SK-N-SH (cell line): Measurements from ENCODE around the gene RASA1. TPM values are rescaled to one million over a fixed set of nuclear protein-coding genes. Genes with fewer than 3 reads are reported as not detected.

Experiments
- CTCF ChIA-PET: fragments of 300-600, 350-600 bp; formaldehyde crosslinking; extraction: SDS; loops from one replicate; lab custom pipeline; 2021; lab: Yijun Ruan, JAX
- POLR2A ChIA-PET: fragments of 350-600 bp; sonication (Branson Sonifier 250); formaldehyde crosslinking; extraction: SDS; loops from one replicate; lab custom pipeline; 2020; ENCODE audit warnings: antibody characterized with exemption, inconsistent platforms; lab: Yijun Ruan, JAX
- DNase-seq: peaks from one replicate; pipeline ENCODE4 v3.0.0; 2012
- H2AFZ ChIP-seq: fragments of 200-600 bp; sonication (generic); 2 replicates; pipeline ENCODE4 v1.8.1; 2016; ENCODE audit warnings: antibody characterized with exemption, mild to moderate bottlenecking, low read depth
- H3F3A ChIP-seq: fragments of 200-600 bp; sonication (generic); replicated peaks from 2 replicates; pipeline ENCODE3; 2016; ENCODE audit warnings: antibody characterized with exemption, mild to moderate bottlenecking; ENCODE audit not compliant: insufficient read depth
- H3K27ac ChIP-seq, 2 experiments: fragments of 200-500 bp in 1 of 2; fragments of 200-600 bp in 1 of 2; sonication (Bioruptor generic) in 1 of 2; sonication (generic), shearing (Covaris generic) in 1 of 2; 2 replicates each; pipeline versions ENCODE4 v1.5.1 to v1.6.1; 2014 to 2016; ENCODE audit warnings: low read depth in 2 of 2, inconsistent platforms in 1 of 2, low read length in 1 of 2, mild to moderate bottlenecking in 1 of 2, mixed read lengths in 1 of 2
- H3K27me3 ChIP-seq: fragments of 200-600 bp; sonication (generic), shearing (Covaris generic); 2 replicates; pipeline ENCODE4 v1.6.1; 2016; ENCODE audit warnings: mixed run types; ENCODE audit not compliant: insufficient read depth
- H3K36me3 ChIP-seq, 2 experiments: fragments of 200-500 bp in 1 of 2; fragments of 200-600 bp in 1 of 2; sonication (Bioruptor generic) in 1 of 2; sonication (generic) in 1 of 2; replicated peaks in 1 of 2; 2 replicates each; pipeline versions ENCODE3 to v1.5.1; 2014 to 2016; ENCODE audit warnings: low read length in 1 of 2, mild to moderate bottlenecking in 1 of 2; ENCODE audit not compliant: insufficient read depth in 2 of 2, control insufficient read depth in 1 of 2
- H3K4me1 ChIP-seq, 2 experiments: fragments of 200-500 bp in 1 of 2; fragments of 200-600 bp in 1 of 2; sonication (Bioruptor generic) in 1 of 2; sonication (generic), shearing (Covaris generic) in 1 of 2; 2 replicates each; pipeline versions ENCODE4 v1.5.1 to v1.6.1; 2014 to 2016; ENCODE audit warnings: low read depth in 1 of 2, low read length in 1 of 2, mixed run types in 1 of 2; ENCODE audit not compliant: insufficient read depth in 2 of 2, control insufficient read depth in 1 of 2
- H3K4me2 ChIP-seq: fragments of 200-600 bp; sonication (generic), shearing (Covaris generic); 2 replicates; pipeline ENCODE4 v1.6.1; 2017; ENCODE audit warnings: mixed run types
- H3K4me3 ChIP-seq, 2 experiments: fragments of 200-500 bp in 1 of 2; fragments of 200-600 bp in 1 of 2; sonication (Bioruptor generic) in 1 of 2; sonication (generic), shearing (Covaris generic) in 1 of 2; 2 replicates each; pipeline versions ENCODE4 v1.5.1 to v1.8.1; 2014 to 2016; ENCODE audit warnings: low read depth in 2 of 2, inconsistent platforms in 1 of 2, low read length in 1 of 2, mild to moderate bottlenecking in 1 of 2, mixed read lengths in 1 of 2, moderate library complexity in 1 of 2
- H3K79me2 ChIP-seq: fragments of 200-600 bp; sonication (generic); 2 replicates; pipeline ENCODE4 v1.8.1; 2017; ENCODE audit warnings: mild to moderate bottlenecking; ENCODE audit not compliant: insufficient read depth
- H3K9ac ChIP-seq: fragments of 200-600 bp; sonication (generic); 2 replicates; pipeline ENCODE4 v1.6.1; 2017; ENCODE audit warnings: mixed run types
- H3K9me2 ChIP-seq: fragments of 200-600 bp; sonication (generic); 2 replicates; pipeline ENCODE4 v1.6.1; 2017; ENCODE audit warnings: mixed run types
- H3K9me3 ChIP-seq: fragments of 200-600 bp; sonication (generic); 2 replicates; pipeline ENCODE4 v1.6.1; 2017; ENCODE audit warnings: mixed run types, mild to moderate bottlenecking, moderate library complexity
- H4K20me1 ChIP-seq: fragments of 200-600 bp; sonication (generic); 2 replicates; pipeline ENCODE4 v1.6.1; 2017; ENCODE audit warnings: mild to moderate bottlenecking, mixed run types; ENCODE audit not compliant: insufficient read depth
- CHD2 ChIP-seq: fragments of 150-350 bp; IDR thresholded peaks from 2 replicates; pipeline ENCODE4 v1.6.1; 2018; ENCODE audit warnings: low read length; ENCODE audit not compliant: partially characterized antibody
- ELF1 ChIP-seq: IDR thresholded peaks from 2 replicates; pipeline ENCODE4 v1.4.0; 2012
- EP300 ChIP-seq, 2 experiments: IDR thresholded peaks; 2 replicates each; pipeline versions ENCODE4 v1.4.0 to v1.6.1; 2012; ENCODE audit warnings: borderline replicate concordance in 1 of 2, low read depth in 1 of 2, low read length in 1 of 2
- EZH2phosphoT487 ChIP-seq: fragments of 200-600 bp; sonication (generic); IDR thresholded peaks from 2 replicates; pipeline ENCODE4 v1.6.1; 2017; ENCODE audit warnings: low read depth, mixed run types, mild to moderate bottlenecking, antibody characterized with exemption, moderate library complexity, borderline replicate concordance
- FOSL2 ChIP-seq: IDR thresholded peaks from 2 replicates; pipeline ENCODE4 v1.4.0; 2012; ENCODE audit warnings: low read depth, mild to moderate bottlenecking, moderate library complexity, borderline replicate concordance
- FOXJ3 ChIP-seq: sonication (generic); formaldehyde crosslinking; IDR thresholded peaks from 2 replicates; pipeline ENCODE4 v1.5.1; 2020; ENCODE audit warnings: mild to moderate bottlenecking, missing genetic modification reagents
- FOXM1 ChIP-seq: IDR thresholded peaks from 2 replicates; pipeline ENCODE4 v1.4.0; 2012; ENCODE audit warnings: low read depth, mild to moderate bottlenecking
- GATA2 ChIP-seq: sonication (generic); formaldehyde crosslinking; IDR thresholded peaks from 2 replicates; pipeline ENCODE4 v1.5.0; 2020; ENCODE audit warnings: mild to moderate bottlenecking, missing genetic modification reagents
- IRF3 ChIP-seq: fragments of 150-350 bp; IDR thresholded peaks from 2 replicates; pipeline ENCODE4 v1.6.1; 2016; ENCODE audit warnings: mild to moderate bottlenecking, low read depth, low read length
- JUND ChIP-seq: IDR thresholded peaks from 2 replicates; pipeline ENCODE4 v1.4.0; 2012
- MAX ChIP-seq: IDR thresholded peaks from 2 replicates; pipeline ENCODE4 v1.4.0; 2012; ENCODE audit warnings: low read depth
- MXI1 ChIP-seq: IDR thresholded peaks from 2 replicates; pipeline ENCODE4 v1.6.1; 2012; ENCODE audit warnings: mild to moderate bottlenecking, low read depth, low read length, improper control_type of control experiment
- POLR2AphosphoS5 ChIP-seq: IDR thresholded peaks from 2 replicates; pipeline ENCODE4 v1.6.1; 2012; ENCODE audit warnings: low read depth, low read length
- RAD21 ChIP-seq: IDR thresholded peaks from 2 replicates; pipeline ENCODE4 v1.6.1; 2012; ENCODE audit warnings: mild to moderate bottlenecking, low read length
- RCOR1 ChIP-seq: fragments of 150-350 bp; IDR thresholded peaks from 2 replicates; pipeline ENCODE4 v1.6.1; 2017; ENCODE audit warnings: antibody characterized with exemption, low read length
- RFX5 ChIP-seq: IDR thresholded peaks from 2 replicates; pipeline ENCODE4 v1.6.1; 2012; ENCODE audit warnings: mild to moderate bottlenecking, improper control_type of control experiment, low read length
- RXRA ChIP-seq: IDR thresholded peaks from 2 replicates; pipeline ENCODE4 v1.4.0; 2012; ENCODE audit warnings: low read depth, mild to moderate bottlenecking, borderline replicate concordance
- TAF1 ChIP-seq: IDR thresholded peaks from 2 replicates; pipeline ENCODE4 v1.6.1; 2012; ENCODE audit warnings: low read depth, mild to moderate bottlenecking, low read length, moderate library complexity, borderline replicate concordance
- TCF12 ChIP-seq: IDR thresholded peaks from 2 replicates; pipeline ENCODE4 v1.4.0; 2012
- USF1 ChIP-seq: IDR thresholded peaks from 2 replicates; pipeline ENCODE4 v1.4.0; 2012; ENCODE audit warnings: low read depth, borderline replicate concordance
- ZBTB33 ChIP-seq: IDR thresholded peaks from 2 replicates; pipeline ENCODE4 v1.4.0; 2012; ENCODE audit warnings: low read depth, borderline replicate concordance
- WGBS: methylation state at CpG from one replicate; pipeline ENCODE4 v1.1.6; 2017; ENCODE audit warnings: low lambda C conversion rate; 5-methylcytosine and 5-hydroxymethylcytosine counted together
- polyA plus RNA-seq, 3 experiments: library from polyadenylated mRNA; depleted of rRNA; stranded (reverse); fragments of >200 nt; gene quantifications; 2 replicates each; pipeline ENCODE4 v1.2.3, GENCODE V29; 2012

The RASA1 gene
- polyA plus RNA-seq, 1 of the 3 experiments (the other 2 are of a cell fraction): 49.1 TPM

- TF ChIP-seq FOSL2 (no peak), IRF3 (no peak), MAX (no peak)
These were observed 137.9 kb downstream of the RASA1 start (continued) for GRCh38 chr5:87405472-87406155.

GRCh38 chr5:87408204-87408603, 140.5 kb downstream of the RASA1 start:
- no peak for DNase-seq
- Histone ChIP-seq H3K9ac (no peak overlapping the region), H3K36me3 (peaks cover 72 to 78% of the 10 kb centered on the region in 2 experiments), H3K4me3 (no peak overlapping the region), H3K4me1 (peaks cover 10 to 11% of the 10 kb centered on the region in 2 experiments), H3K9me2 (no peaks in the 10 kb centered on the region), H4K20me1 (0 out of 2 replicates have a peak, but pooled peaks cover 4% of the 10 kb centered on the region), H3F3A (peaks cover 9% of the 10 kb centered on the region), H3K79me2 (peaks cover 65% of the 10 kb centered on the region), H3K27ac (no peak overlapping the region), H3K9me3 (no peaks in the 10 kb centered on the region), H3K4me2 (no peak overlapping the region), H2AFZ (no peak overlapping the region), H3K27me3 (no peaks in the 10 kb centered on the region)
- ChIA-PET CTCF (no interaction called here), POLR2A (no interaction called here)
- TF ChIP-seq RAD21 (no peak), ZBTB33 (no peak), RFX5 (no peak), GATA2 (CRISPR knock-in tag) (no peak), TCF12 (no peak), FOXM1 (no peak), MXI1 (no peak), USF1 (no peak), FOXJ3 (CRISPR knock-in tag) (no peak), EP300 (IDR thresholded peaks at IDR 0.05; ENCODE audit: borderline replicate concordance in 1 of 2, low read depth in 1 of 2, low read length in 1 of 2) (no peak), JUND (no peak), FOSL2 (no peak), RCOR1 (no peak), RXRA (no peak), EZH2phosphoT487 (no peak), ELF1 (no peak), TAF1 (no peak), POLR2AphosphoS5 (no peak), CHD2 (no peak)
- 96% methylated on average over 2 of the region's 2 CpGs for WGBS
